ENCODE results near the gene CHRM4.

Gene CHRM4

DNA sequence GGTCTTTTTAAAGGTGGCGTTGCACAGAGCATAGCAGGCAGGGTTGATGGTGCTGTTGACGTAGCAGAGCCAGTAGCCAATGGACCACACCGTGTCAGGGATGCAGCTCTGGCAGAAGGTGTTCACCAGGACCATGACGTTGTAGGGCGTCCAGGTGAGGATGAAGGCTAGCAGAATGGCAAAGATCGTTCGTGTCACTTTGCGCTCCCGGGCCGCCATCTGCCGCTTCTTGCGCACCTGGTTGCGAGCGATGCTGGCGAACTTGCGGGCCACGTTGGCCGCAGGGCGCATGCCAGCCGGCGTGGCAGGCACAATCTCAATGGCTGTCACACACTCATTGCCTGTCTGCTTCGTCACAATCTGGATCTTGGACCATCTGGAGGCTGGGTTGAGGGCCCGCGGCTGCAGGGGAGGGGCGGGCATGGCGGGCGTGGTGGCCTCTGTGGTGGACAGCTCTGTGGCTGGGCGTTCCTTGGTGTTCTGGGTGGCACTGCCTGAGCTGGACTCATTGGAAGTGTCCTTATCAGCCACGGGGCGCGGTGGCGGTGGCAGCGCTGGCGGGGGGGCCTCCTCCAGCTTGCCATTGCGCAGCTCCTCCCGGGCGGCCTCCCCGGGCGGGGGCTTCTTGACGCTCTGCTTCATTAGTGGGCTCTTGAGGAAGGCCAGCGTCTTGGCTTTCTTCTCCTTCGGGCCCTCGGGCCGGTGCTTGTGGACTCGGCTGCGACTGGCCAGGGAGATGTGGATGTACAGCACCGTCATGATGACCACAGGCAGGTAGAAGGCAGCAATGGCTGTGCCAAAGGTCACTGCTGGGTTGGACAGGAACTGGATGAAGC is 6.2 kb downstream of the CHRM4 start:
- TF ChIP-seq, protein P1, sequence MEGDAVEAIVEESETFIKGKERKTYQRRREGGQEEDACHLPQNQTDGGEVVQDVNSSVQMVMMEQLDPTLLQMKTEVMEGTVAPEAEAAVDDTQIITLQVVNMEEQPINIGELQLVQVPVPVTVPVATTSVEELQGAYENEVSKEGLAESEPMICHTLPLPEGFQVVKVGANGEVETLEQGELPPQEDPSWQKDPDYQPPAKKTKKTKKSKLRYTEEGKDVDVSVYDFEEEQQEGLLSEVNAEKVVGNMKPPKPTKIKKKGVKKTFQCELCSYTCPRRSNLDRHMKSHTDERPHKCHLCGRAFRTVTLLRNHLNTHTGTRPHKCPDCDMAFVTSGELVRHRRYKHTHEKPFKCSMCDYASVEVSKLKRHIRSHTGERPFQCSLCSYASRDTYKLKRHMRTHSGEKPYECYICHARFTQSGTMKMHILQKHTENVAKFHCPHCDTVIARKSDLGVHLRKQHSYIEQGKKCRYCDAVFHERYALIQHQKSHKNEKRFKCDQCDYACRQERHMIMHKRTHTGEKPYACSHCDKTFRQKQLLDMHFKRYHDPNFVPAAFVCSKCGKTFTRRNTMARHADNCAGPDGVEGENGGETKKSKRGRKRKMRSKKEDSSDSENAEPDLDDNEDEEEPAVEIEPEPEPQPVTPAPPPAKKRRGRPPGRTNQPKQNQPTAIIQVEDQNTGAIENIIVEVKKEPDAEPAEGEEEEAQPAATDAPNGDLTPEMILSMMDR (IDR thresholded peaks at IDR 0.05), result no peak

DNA sequence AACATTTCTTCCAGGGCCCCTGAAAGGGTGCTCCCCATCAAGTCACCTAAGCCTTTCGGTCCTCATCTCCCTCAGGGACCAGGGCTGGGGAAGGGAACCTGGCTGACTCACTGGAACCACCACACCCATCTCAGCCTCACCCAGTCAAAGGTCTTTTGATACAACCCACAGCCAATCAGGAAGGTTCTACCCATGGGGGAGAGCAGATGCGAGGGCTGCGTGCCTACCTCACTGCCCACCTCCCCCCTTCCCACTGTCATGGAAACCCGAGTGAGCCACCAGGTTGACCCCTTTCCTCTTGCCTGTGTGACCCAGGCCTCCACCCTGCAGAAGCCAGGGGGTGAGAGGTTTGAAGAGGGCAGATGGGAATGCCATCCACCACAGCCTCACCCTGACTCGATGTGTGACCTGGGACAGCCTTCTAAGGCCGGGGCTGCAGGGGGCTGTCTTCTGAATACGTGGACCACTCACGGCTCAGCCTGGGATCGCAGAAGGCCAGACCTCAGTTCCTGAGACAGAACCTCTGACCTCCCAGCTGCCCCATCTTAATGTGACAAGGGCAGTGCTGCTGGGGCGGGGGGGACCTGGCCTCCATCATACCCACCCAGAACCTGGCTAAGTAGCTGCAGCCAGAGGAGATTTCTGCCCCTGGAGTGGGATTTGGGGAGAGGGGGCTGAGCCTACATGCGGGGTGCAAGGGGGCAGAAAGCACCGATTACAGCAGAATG is 7.4 kb downstream of the CHRM4 start:
- TF ChIP-seq, protein P1 (IDR thresholded peaks at IDR 0.05), result no peak

DNA sequence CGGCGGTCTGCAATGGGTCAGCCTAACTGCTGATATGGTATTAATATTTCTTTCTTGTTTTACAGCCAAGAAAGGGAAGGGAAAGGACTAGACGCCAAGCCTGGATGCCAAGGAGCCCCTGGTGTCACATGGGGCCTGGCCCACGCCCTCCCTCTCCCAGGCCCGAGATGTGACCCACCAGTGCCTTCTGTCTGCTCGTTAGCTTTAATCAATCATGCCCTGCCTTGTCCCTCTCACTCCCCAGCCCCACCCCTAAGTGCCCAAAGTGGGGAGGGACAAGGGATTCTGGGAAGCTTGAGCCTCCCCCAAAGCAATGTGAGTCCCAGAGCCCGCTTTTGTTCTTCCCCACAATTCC is 8.2 kb downstream of the CHRM4 start:
- TF ChIP-seq, protein P1 (IDR thresholded peaks at IDR 0.05), result peak; percentile 24; the same call in 1 of the 2 replicates

DNA sequence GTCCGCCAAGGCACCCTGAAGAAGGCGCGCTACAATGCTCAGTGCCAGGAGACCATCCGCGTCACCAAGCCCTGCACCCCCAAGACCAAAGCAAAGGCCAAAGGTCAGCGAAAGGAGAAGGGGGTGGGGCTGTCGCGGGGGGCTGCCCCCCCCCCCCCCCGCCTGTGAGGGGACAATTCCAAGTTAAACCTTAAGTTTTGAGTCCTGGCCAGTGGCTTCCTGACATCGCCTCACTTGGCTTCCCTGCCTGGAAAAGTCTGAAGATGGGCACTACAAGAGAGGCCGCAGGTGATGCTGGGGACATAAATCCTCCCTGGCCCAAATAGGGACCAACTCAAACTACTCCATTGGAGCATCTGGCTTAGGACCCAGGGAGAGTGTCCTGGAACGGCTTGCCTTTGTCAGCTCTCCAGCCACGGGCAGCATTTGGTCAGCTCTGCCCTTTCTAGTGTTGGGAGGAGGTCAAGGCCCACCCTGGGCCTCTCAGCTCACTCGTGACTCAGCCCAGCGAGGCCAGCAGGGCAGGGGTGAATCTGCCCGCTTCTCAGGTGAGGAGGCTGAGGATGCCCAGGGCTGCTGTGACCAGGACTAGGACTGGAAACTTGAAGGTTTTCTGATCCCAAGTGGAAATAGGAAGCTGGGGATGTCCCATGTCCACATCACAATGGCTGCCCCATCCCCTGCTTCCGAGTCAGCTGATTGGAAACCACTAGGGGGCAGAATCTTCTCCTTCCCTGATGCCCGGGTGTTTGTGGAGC is 8.8 kb downstream of the CHRM4 start:
- TF ChIP-seq, protein P1 (IDR thresholded peaks at IDR 0.05), result peak; percentile 74

DNA sequence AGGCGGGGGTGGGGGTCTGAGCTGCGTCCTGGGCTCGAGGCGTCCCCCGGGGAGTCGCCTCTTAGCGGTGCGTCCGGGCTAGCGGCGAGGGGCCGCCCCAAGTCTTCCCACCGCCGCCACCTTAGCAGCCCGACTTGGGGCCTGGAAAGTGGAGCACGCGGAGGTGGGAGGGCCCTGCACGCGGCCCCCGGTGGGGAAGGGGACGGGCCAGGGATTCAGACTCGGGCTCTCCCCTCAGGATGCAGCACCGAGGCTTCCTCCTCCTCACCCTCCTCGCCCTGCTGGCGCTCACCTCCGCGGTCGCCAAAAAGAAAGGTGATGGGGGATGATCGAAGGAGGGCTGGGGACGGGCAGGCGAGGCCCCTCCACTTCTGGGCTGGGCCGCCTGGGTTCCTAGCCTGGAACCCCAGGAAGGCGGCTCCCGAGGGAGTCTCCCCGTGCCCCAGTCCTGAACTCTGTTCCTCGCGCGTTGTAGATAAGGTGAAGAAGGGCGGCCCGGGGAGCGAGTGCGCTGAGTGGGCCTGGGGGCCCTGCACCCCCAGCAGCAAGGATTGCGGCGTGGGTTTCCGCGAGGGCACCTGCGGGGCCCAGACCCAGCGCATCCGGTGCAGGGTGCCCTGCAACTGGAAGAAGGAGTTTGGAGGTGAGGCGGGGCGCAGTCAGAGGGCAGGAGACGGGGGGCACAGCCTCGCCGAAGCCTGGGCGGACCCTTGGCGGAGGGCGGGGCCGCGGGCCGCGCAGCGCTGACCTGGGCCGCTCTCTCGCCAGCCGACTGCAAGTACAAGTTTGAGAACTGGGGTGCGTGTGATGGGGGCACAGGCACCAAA is 9.5 kb downstream of the CHRM4 start:
- TF ChIP-seq, protein P1 (IDR thresholded peaks at IDR 0.05), result no peak

DNA sequence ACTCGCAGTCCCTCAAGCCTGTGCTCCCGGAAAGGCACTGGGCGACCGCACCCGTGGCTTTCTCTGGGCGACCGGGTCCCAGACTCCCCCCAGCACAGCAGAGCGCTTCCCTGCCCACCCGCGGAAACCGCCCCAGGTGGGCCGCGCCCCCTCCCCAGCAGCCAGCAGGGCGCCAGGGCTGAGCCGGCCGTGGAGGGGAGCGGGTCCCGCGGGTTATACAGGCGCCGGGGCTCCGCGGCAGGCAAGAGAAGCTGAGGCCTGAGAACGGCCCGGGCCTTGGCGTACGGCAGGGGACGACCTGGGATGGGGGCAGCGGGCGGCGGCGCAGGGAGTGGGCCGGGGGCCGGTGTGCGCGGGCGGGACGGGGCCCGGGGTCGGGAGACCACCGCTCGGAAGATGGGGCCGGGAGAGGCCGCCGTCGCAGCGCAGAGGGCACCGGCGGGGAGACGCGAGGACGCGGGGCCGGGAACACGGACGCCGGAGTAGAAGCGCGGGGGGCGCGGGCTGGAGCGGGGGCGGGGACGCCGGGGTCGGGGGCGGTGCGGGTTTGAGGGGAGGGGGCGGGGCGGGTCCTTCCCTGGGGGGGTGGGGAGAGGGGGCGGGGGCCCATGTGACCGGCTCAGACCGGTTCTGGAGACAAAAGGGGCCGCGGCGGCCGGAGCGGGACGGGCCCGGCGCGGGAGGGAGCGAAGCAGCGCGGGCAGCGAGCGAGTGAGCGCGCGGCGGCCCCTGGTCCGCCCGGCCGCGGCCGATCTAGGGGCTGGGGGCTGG is 10.3 kb downstream of the CHRM4 start, which contains the start of gene MDK:
Gene MDK, plus strand, starts transcription at position 622 of the 771 bp plus-strand sequence. CDS start 389 bp downstream, outside the sequence.
- TF ChIP-seq, protein P1 (IDR thresholded peaks at IDR 0.05), result no peak

Measured in LNCAP (cell line).